MV-4-11 (cell line): Measurements from ENCODE around the gene VSIG10L.

Experiments used
- DNase-seq: peaks from one replicate; lab custom pipeline; 2025; lab: John Stamatoyannopoulos, UW

Gene VSIG10L

DNA sequence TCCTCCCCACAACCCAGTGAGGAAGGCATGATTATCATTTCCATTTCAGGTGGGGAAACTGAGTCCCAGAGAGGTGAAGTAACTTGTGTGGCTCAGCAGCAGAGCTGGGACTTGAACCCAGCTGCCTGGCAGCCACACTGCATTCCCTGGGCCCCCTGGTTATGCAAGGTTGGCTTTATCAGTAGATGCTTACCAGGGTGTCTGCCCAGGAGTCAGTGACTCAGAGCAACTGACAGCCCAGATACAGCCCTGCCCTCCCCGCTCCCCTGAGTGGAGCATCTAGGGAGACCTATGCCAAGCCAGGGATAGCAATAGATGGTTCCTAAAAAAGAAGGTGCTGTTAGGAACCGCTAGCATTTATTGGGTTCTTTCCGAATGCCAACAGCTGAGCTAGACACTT lies 24.6 kb downstream of the VSIG10L start:
- peak; percentile 37 for DNase-seq

DNA sequence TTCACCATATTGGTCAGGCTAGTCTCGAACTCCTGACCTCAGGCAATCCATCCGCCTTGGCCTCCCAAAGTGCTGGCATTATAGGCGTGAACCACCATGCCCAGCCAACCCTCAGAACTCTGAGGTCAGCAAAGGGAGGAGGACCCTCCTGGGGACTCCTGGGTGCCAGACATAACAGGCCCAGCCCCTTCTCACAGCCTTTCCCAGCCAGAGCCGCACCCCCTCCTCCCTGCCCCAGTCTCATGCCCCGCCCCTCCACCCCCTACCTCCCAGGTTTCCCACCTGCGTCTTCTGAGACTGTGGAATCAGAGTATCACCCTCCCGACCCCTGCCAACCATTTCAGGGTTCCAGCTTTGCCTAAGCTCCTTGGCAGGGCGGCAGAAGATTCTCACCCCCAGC lies 25.3 kb downstream of the VSIG10L start:
- no peak for DNase-seq

DNA sequence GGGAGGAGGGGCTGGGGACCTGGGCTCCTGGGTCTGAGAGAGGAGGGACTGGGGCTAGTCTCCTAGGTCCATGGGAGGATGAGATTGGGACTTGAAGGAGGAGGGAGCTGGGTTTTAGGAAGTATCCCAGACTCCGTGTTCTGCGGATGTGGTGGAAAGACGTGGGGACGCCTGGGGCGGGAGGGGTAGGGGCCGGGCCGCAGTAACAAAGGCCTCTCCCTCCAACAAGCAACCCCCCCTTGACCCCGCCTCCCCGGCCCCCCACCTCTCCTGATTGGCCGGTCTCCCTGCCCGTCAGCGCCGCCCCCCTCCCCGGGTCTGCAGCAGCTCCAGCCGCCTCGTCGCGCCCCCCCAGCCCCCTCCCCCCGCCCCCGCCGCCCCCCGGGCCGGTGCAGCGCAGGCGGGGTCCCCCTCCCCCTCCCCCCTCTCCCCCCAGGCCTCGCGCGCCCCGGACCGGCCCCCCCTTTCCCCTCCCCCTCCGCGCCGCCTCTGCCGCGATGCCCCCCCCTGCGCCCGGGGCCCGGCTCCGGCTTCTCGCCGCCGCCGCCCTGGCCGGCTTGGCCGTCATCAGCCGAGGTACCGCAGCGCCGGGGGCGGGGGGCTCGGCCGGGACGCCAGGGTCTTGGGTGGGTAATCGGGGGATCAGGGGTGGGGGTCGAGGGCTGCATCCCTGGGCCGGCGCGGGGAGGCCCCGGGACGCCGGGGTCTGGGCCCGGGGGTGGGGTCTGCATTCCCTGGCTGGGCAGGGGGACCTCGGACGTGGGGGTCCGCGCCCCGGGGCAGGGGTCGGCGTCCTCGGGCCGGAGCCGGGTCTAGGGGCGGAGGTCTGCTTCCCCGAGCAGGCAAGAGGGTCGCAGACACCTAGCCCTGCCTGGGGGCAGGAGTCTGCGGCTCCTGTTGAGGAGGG lies 30.3 kb downstream of the VSIG10L start, which contains the start of gene IGLON5:
IGLON5 (plus strand) TSS at position 294 of the 907 bp plus-strand sequence; CDS start at position 498, 204 bp downstream.
- no peak for DNase-seq

- no peak for DNase-seq
These were observed 36.5 kb downstream of the VSIG10L start for GRCh38 chr19:51305479-51305878.

GRCh38 chr19:51301266-51301665 lies 40.7 kb downstream of the VSIG10L start:
- DNase-seq, result no peak

DNA sequence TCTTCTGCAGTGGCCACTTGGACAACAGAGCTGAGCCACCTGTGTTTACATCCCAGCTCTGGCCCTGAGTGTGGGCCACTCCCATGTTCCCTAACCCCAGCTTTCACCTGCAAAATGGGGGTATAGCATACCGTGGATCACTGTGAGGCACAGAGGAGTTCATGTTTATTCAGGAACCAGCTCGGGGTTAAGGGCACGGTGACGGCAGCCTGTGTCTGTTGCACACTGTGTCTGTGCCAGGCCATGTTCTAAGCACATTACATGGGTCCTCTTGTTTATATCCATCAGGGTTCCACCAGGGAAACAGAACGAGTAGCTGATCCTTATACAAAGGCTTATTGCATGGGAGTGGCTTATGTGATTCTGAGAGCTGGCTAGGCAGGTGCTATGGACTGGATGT lies 44.5 kb downstream of the VSIG10L start:
- no peak for DNase-seq

DNA sequence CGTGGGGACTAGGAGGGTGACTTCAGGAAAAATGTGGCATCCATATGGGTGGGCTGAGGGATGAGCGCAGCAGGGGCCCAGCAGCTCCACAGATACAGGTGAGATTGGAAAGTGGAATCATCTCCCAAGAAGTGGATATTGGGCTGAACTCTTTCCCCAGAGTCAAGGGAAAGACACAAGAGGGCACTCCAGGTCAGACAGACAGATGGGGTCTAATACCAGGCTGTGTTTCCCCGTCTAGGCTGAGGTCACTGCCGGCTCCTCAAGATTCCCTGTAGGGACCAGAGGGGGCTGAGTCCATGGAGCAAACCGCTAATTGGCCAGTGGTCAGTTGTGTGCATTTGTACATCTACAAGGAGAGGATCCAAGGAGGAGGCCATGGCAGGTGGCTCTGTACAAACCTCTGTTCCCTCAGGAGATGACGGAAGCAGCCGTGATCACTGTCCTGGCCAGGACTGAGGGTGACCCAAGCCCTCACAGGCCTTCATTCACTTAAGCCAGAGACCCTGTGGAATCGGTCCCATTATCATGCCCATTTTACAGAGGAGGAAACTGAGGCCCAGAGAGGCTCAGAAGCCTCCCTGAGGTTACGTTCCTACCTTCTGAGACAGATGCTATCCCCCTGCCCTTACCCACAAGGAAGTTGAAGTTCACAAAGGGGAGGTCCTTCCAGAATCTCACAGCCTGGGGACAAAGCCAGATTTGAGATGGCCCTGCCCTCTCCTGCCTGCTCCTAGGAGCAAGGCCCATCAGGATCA lies 45.4 kb downstream of the VSIG10L start:
- peak; percentile 21 for DNase-seq

- no peak for DNase-seq
These were observed 46.4 kb downstream of the VSIG10L start for GRCh38 chr19:51295382-51296126.

- no peak for DNase-seq
These were observed 47.0 kb downstream of the VSIG10L start for GRCh38 chr19:51294977-51295375.

- DNase-seq, result peak; percentile 82
These were observed 47.5 kb downstream of the VSIG10L start for GRCh38 chr19:51294211-51294976.

GRCh38 chr19:51293571-51294210 lies 48.2 kb downstream of the VSIG10L start:
- DNase-seq, result no peak

GRCh38 chr19:51292971-51293370 lies 49.0 kb downstream of the VSIG10L start:
- DNase-seq, result no peak

GRCh38 chr19:51289635-51290034 lies 52.3 kb downstream of the VSIG10L start:
- no peak for DNase-seq

DNA sequence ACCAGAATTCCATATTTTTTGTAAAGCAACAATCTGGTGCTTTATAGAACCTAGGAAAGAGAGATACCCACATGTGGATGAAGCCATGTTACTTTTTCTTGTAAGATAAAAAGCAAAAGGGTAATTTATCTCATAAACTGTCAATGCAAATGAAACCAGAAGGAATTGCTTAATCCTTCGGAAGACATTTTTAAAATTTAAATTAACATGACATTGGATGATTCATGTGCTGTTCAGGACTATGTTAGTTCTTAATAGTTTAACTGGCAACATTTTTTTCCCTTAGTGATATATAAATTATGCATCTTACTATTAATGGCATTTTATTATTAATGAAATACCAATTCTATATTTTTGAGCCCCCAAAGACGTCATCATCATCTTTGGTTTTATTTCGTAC lies 56.3 kb downstream of the VSIG10L start:
- no peak for DNase-seq

DNA sequence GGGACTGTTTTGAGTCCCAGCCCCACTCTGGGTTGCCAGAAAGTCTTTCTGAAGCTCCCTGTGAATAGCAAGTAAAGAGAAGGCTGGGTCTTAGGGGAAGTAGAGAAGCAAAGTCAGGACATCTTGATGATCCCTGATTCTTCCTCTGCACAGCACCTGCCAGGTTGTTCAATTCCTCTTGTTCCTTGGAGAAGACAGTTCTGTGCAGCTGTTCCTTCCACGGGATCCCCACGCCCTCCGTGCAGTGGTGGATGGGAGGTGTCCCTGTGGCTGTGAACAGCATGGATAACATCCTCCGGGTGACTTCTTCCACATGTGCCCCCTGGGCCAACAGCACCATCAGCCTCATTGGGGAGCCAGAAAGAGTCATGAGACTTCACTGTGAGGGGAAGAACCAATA lies 59.6 kb downstream of the VSIG10L start:
- no peak for DNase-seq
